WTC11 (cell line): Measurements from ENCODE around the gene BCL2A1. TPM values are rescaled to one million over a fixed set of nuclear protein-coding genes. Genes with fewer than 3 reads are reported as not detected.

ENCODE experiments used
- ATAC-seq: fragments of 200-7000 bp; cut with Tn5 transposase; 2 replicates; pipeline ENCODE4 v1.10.0; 2021; ENCODE audit warnings: mild to moderate bottlenecking, moderate library complexity
- CTCF ChIA-PET: fragments of 300-600 bp; sonication (Branson Sonifier 250); formaldehyde crosslinking; loops from one replicate; lab custom pipeline; 2021; ENCODE audit warnings: antibody characterized with exemption; lab: Charles Lee
- POLR2A ChIA-PET: fragments of 350-600 bp; sonication (Branson Sonifier 250); formaldehyde crosslinking; loops from one replicate; lab custom pipeline; 2021; ENCODE audit warnings: antibody characterized with exemption; lab: Charles Lee
- DNase-seq: peaks from one replicate; pipeline ENCODE4 v3.0.0; 2021; ENCODE audit warnings: low spot score
- H3K27ac Mint-ChIP-seq: 2 replicates; pipeline ENCODE4 v1.8.0; 2021; ENCODE audit warnings: mixed read lengths
- H3K27me3 Mint-ChIP-seq: 2 replicates; pipeline ENCODE4 v1.8.0; 2021; ENCODE audit warnings: low read depth, mild to moderate bottlenecking, moderate library complexity, mixed read lengths
- H3K36me3 Mint-ChIP-seq: 2 replicates; pipeline ENCODE4 v1.8.0; 2021; ENCODE audit warnings: mixed read lengths
- H3K4me1 Mint-ChIP-seq: 2 replicates; pipeline ENCODE4 v1.8.0; 2022; ENCODE audit warnings: mixed read lengths
- H3K4me3 Mint-ChIP-seq: 2 replicates; pipeline ENCODE4 v1.8.0; 2021; ENCODE audit warnings: mild to moderate bottlenecking, moderate library complexity, mixed read lengths
- H3K9me3 Mint-ChIP-seq: 2 replicates; pipeline ENCODE4 v1.8.0; 2021; ENCODE audit warnings: mixed read lengths
- ATF1 ChIP-seq: sonication (generic); formaldehyde crosslinking; IDR thresholded peaks from 2 replicates; pipeline ENCODE4 v1.8.1; 2023; ENCODE audit warnings: mild to moderate bottlenecking, moderate library complexity, missing genetic modification reagents
- CTCF ChIP-seq: fragments of 200-600 bp; IDR thresholded peaks from 2 replicates; pipeline ENCODE4 v1.8.0; 2022; ENCODE audit warnings: antibody characterized with exemption
- GRHL2 ChIP-seq: fragments of 250-450 bp; sonication (Bioruptor Pico); IDR thresholded peaks from 2 replicates; pipeline ENCODE4 v1.8.0; 2022; ENCODE audit warnings: mild to moderate bottlenecking, moderate library complexity; ENCODE audit not compliant: insufficient replicate concordance, severe bottlenecking
- GTF2I ChIP-seq: fragments of 250-450 bp; sonication (Bioruptor Pico); conservative IDR thresholded peaks from 2 replicates; pipeline ENCODE4 v1.4.0; 2021; ENCODE audit warnings: mild to moderate bottlenecking
- IRF2 ChIP-seq: sonication (generic); formaldehyde crosslinking; IDR thresholded peaks from 2 replicates; pipeline ENCODE4 v1.8.0; 2022; ENCODE audit warnings: low read depth, missing genetic modification reagents, borderline replicate concordance
- MAX ChIP-seq: sonication (generic); formaldehyde crosslinking; IDR thresholded peaks from 2 replicates; pipeline ENCODE4 v1.8.0; 2022; ENCODE audit warnings: mild to moderate bottlenecking, missing genetic modification reagents
- MXD4 ChIP-seq: fragments of 250-450 bp; sonication (Bioruptor Pico); IDR thresholded peaks from 2 replicates; pipeline ENCODE4 v1.8.0; 2021; ENCODE audit warnings: mild to moderate bottlenecking, moderate library complexity, borderline replicate concordance
- NR1H2 ChIP-seq: sonication (generic); formaldehyde crosslinking; IDR thresholded peaks from 2 replicates; pipeline ENCODE4 v1.9.0; 2021; ENCODE audit warnings: mild to moderate bottlenecking, moderate library complexity, missing genetic modification reagents
- NR2C2 ChIP-seq: sonication (generic); formaldehyde crosslinking; IDR thresholded peaks from 2 replicates; pipeline ENCODE4 v1.8.0; 2022; ENCODE audit warnings: mild to moderate bottlenecking, missing genetic modification reagents
- PRRX2 ChIP-seq: fragments of 250-450 bp; sonication (Bioruptor Pico); IDR thresholded peaks from 2 replicates; pipeline ENCODE4 v1.8.0; 2021; ENCODE audit warnings: mild to moderate bottlenecking
- RELA ChIP-seq: sonication (generic); formaldehyde crosslinking; IDR thresholded peaks from 2 replicates; pipeline ENCODE4 v1.8.1; 2022; ENCODE audit warnings: missing genetic modification reagents, mild to moderate bottlenecking, borderline replicate concordance
- SMAD3 ChIP-seq: sonication (generic); formaldehyde crosslinking; IDR thresholded peaks from 2 replicates; pipeline ENCODE4 v1.8.0; 2022; ENCODE audit warnings: missing genetic modification reagents, mild to moderate bottlenecking, borderline replicate concordance
- ZMAT4 ChIP-seq: fragments of 250-450 bp; sonication (Bioruptor Pico); IDR thresholded peaks from 2 replicates; pipeline ENCODE4 v1.9.0; 2021; ENCODE audit warnings: mild to moderate bottlenecking
- ZNF121 ChIP-seq: sonication (generic); formaldehyde crosslinking; IDR thresholded peaks from 2 replicates; pipeline ENCODE4 v1.8.0; 2023; ENCODE audit warnings: missing genetic modification reagents
- ZNF263 ChIP-seq: sonication (generic); formaldehyde crosslinking; IDR thresholded peaks from 2 replicates; pipeline ENCODE4 v1.8.1; 2022; ENCODE audit warnings: low read depth, mild to moderate bottlenecking, moderate library complexity, missing genetic modification reagents
- ZNF317 ChIP-seq: sonication (generic); formaldehyde crosslinking; IDR thresholded peaks from 2 replicates; pipeline ENCODE4 v1.8.1; 2023; ENCODE audit warnings: low read depth, mild to moderate bottlenecking, moderate library complexity, missing genetic modification reagents, borderline replicate concordance
- total RNA-seq: library from RNA; stranded (reverse); gene quantifications from 3 replicates; pipeline ENCODE4 v1.2.3, GENCODE V29; 2021
- TF ChIP-seq, protein P1 (sequence below): sonication (generic); formaldehyde crosslinking; IDR thresholded peaks from 2 replicates; pipeline ENCODE4 v1.8.0; 2022; ENCODE audit warnings: mild to moderate bottlenecking, missing genetic modification reagents
- TF ChIP-seq, protein P2 (sequence below): sonication (generic); formaldehyde crosslinking; IDR thresholded peaks from 2 replicates; pipeline ENCODE4 v1.8.1; 2022; ENCODE audit warnings: missing genetic modification reagents, borderline replicate concordance
- TF ChIP-seq, protein P3 (sequence below): sonication (generic); formaldehyde crosslinking; IDR thresholded peaks from 2 replicates; pipeline ENCODE4 v1.8.0; 2023; ENCODE audit warnings: missing genetic modification reagents

The BCL2A1 gene
- total RNA-seq, 1 experiment from 2014 or later: 0.28 TPM

GRCh38 chr15:79978655-79979514 is 7.9 kb upstream of the BCL2A1 start:
- ChIA-PET CTCF (no interaction called here), POLR2A (no interaction called here)
- TF ChIP-seq ZNF263 (CRISPR knock-in tag) (no peak), RELA (CRISPR knock-in tag) (no peak), GTF2I (CRISPR knock-in tag) (no peak), IRF2 (no peak), GRHL2 (no peak), ZNF121 (CRISPR knock-in tag) (no peak), MAX (CRISPR knock-in tag) (no peak), NR1H2 (CRISPR knock-in tag) (no peak), CTCF (no peak), SMAD3 (no peak), ZNF317 (CRISPR knock-in tag) (no peak), ZMAT4 (no peak), NR2C2 (no peak)
- TF ChIP-seq, protein P1, sequence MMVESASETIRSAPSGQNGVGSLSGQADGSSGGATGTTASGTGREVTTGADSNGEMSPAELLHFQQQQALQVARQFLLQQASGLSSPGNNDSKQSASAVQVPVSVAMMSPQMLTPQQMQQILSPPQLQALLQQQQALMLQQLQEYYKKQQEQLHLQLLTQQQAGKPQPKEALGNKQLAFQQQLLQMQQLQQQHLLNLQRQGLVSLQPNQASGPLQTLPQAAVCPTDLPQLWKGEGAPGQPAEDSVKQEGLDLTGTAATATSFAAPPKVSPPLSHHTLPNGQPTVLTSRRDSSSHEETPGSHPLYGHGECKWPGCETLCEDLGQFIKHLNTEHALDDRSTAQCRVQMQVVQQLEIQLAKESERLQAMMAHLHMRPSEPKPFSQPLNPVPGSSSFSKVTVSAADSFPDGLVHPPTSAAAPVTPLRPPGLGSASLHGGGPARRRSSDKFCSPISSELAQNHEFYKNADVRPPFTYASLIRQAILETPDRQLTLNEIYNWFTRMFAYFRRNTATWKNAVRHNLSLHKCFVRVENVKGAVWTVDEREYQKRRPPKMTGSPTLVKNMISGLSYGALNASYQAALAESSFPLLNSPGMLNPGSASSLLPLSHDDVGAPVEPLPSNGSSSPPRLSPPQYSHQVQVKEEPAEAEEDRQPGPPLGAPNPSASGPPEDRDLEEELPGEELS (CRISPR knock-in tag): no peak
- TF ChIP-seq, protein P2, sequence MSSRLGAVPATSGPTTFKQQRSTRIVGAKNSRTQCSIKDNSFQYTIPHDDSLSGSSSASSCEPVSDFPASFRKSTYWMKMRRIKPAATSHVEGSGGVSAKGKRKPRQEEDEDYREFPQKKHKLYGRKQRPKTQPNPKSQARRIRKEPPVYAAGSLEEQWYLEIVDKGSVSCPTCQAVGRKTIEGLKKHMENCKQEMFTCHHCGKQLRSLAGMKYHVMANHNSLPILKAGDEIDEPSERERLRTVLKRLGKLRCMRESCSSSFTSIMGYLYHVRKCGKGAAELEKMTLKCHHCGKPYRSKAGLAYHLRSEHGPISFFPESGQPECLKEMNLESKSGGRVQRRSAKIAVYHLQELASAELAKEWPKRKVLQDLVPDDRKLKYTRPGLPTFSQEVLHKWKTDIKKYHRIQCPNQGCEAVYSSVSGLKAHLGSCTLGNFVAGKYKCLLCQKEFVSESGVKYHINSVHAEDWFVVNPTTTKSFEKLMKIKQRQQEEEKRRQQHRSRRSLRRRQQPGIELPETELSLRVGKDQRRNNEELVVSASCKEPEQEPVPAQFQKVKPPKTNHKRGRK (CRISPR knock-in tag): no peak
- Mint-ChIP-seq H3K27ac (no peak overlapping the region; the same call in none of the 2 replicates), H3K4me1 (no peaks in the 10 kb centered on the region), H3K9me3 (no peaks in the 10 kb centered on the region), H3K36me3 (no peaks in the 10 kb centered on the region), H3K27me3 (no peaks in the 10 kb centered on the region), H3K4me3 (no peak overlapping the region)
- DNase-seq (no peak), ATAC-seq (no peak)

DNA sequence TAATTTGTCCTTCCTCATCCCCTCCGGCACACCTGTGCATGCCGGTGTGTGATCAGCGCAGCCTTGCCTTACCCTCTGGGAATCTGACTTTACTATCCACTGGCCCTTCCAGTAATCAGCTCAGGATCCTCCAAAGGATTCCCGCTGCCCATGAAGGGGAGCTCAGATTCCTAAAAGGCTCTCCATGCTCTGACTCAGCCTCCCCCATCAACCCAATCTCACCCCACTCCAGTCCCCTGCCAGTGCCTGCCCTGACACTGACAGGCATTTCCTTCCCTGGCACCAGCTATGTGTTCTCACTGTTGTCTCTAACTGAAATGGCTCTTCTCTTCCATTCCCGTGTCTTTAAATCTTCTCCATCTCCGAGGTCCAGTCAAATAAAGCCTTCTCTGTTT is 7.3 kb upstream of the BCL2A1 start:
- TF ChIP-seq, protein P3, sequence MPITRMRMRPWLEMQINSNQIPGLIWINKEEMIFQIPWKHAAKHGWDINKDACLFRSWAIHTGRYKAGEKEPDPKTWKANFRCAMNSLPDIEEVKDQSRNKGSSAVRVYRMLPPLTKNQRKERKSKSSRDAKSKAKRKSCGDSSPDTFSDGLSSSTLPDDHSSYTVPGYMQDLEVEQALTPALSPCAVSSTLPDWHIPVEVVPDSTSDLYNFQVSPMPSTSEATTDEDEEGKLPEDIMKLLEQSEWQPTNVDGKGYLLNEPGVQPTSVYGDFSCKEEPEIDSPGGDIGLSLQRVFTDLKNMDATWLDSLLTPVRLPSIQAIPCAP (CRISPR knock-in tag): no peak
- no peak for TF ChIP-seq PRRX2 (CRISPR knock-in tag)
- TF ChIP-seq ZNF317 (CRISPR knock-in tag): no peak
- no peak for TF ChIP-seq MXD4 (CRISPR knock-in tag)
- TF ChIP-seq ATF1 (CRISPR knock-in tag): no peak
- H3K36me3 Mint-ChIP-seq: no peaks in the 10 kb centered on the region
- no peak for DNase-seq
- H3K4me3 Mint-ChIP-seq: no peak overlapping the region
- H3K4me1 Mint-ChIP-seq: no peaks in the 10 kb centered on the region; the same call in 1 of the 2 replicates
- ChIA-PET POLR2A (no interaction called here), CTCF (no interaction called here)
- no peak overlapping the region; the same call in 1 of the 2 replicates for H3K27ac Mint-ChIP-seq
- ATAC-seq: no peak
- no peaks in the 10 kb centered on the region for H3K9me3 Mint-ChIP-seq
- no peaks in the 10 kb centered on the region for H3K27me3 Mint-ChIP-seq
